NCI-H2196 treated with DMSO at 0.1 percent for 48 hours (cell line): ENCODE measurements around the gene TADA1.

Source experiments
- DNase-seq: peaks from one replicate; lab custom pipeline; 2025; ENCODE audit not compliant: unreplicated experiment; lab: John Stamatoyannopoulos, UW

Gene TADA1, protein sequence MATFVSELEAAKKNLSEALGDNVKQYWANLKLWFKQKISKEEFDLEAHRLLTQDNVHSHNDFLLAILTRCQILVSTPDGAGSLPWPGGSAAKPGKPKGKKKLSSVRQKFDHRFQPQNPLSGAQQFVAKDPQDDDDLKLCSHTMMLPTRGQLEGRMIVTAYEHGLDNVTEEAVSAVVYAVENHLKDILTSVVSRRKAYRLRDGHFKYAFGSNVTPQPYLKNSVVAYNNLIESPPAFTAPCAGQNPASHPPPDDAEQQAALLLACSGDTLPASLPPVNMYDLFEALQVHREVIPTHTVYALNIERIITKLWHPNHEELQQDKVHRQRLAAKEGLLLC

DNA sequence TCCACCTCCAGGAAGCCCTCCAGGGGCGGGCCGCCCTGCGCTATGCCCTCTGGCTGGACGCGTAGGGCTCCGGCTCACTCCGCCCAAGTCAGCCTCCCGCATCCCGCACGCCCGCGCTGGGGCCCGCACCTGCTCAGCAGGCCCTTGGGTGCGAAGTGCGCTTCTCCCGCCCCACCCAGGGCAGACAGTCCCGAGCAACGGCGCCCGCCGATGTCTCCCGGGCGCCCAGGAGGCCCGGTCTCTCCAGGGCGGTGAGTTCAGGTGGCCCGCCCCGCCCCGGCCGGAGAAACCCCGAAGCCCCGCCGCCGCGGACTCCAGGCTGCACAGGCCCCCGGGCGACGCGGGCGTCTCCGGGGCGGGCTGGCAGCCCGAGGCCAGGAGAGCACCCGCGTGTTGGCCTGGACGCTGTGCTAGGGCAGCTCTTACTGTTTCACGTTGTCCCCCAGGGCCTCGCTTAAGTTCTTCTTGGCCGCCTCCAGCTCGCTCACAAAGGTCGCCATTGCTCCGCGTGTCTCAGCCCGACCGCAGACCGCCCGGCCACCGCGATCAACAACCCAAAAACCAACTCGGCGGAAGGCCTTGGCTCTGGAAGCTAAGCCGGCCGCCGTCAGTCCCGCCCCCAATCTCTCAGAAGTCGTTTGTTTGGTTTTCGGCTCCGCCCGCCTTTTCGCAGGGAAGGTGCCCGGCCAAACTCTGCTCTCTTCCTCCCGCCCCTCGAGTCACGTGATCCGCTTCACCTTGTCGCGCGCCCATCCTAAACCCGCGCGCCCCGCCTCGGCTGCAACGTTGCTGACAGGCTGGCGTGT is at the start of gene TADA1:
TSS of gene TADA1 (minus strand) at position 531 of the 806 bp plus-strand sequence. CDS start at position 500, 31 bp downstream.
- DNase-seq = peak; percentile 98

DNA sequence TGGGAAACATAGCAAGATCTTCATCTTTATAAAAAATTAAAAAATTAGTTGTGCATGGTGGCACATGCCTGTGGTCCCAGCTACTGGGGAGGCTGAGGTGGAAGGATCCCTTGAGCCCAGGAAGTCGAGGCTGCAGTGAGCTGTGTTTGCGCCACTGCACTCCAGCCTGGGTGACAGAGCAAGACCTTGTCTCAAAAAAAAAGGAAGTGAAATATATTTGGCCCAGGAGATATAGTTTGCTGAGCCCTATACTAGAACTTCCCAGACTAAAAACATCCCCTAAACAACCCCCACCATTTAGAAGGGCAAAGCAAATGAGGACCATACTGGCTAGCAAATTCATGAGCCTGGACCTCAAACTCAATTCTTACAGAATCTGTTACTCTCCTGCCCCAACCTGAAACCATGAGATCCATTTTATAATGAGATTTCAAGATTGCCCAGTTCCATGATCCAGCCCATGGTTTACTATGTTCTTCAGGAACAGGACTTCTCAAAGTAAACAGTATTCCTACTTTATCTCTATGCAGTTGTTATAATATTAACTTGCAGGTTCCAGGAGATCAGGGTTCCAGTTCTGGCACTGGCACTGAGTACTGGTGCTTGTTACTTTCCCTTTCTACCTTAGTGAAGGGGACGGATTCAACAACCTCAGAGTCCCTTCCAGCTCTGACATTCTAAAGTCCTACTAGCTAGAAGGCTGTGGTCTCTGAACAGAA is 48.9 kb upstream of the TADA1 start:
- DNase-seq = no peak

DNA sequence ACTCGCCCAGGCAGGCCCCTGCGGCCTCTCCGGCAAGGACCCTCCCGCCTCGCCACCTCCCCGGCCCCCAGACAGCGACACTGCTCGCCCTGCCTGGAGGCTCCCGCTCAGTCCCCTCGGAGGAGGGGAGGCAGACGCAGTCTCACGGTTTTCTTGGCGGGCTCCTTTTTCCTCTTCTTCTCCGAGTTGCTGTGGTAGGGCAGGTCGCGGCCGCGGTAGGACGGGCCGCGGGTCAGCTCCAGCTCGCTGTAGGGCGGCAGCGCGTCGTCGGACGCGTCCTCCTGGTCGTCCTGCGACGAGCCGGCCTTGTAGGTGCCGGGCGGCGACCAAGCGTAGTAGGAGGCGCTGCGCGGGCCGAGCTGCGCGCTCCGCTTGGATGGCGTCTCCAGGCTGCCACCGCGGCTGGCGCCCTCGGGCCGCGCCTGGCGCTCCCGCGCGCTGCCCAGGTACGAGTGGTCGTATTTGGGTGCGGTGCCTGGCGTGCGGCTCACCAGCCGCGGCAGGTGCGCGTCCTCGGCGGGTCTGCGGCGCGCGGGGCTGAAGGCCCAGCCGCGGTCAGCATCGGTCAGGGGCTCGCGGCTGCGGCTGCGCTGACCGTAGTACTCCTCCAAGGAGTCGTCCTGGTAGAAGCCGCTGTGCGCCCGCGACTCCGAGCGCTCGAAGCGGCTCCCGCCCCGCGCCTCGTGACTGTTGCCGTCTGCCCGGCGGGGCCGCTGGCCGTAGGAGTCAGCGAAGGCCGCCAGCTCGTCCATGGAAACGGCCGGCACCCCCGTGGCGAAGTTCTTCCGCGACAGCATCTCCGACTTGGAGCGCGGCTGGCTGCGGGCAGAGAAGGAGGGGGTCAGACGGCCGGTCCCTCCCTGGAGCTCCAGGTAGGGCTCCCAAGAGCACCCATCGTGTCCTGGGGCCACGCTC is 44.8 kb upstream of the TADA1 start:
- no peak for DNase-seq

DNA sequence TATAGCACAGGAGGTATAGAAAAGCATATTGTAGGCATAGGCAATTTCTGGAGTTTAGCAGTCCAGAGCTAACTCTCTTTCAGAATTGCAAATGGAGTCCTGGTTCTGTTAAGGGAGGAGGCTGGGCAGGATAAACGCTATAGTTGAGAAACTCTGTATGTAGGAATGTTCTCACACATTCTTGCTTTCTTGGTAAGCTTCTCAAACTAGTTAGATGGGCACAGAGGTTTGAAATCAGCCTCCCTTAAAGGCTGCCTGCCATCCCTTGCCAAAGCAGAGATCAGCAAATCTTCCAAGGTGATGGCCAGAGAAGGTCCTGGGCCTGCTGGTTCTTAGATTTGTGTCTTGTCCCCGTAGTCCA is 42.9 kb upstream of the TADA1 start:
- no peak for DNase-seq

DNA sequence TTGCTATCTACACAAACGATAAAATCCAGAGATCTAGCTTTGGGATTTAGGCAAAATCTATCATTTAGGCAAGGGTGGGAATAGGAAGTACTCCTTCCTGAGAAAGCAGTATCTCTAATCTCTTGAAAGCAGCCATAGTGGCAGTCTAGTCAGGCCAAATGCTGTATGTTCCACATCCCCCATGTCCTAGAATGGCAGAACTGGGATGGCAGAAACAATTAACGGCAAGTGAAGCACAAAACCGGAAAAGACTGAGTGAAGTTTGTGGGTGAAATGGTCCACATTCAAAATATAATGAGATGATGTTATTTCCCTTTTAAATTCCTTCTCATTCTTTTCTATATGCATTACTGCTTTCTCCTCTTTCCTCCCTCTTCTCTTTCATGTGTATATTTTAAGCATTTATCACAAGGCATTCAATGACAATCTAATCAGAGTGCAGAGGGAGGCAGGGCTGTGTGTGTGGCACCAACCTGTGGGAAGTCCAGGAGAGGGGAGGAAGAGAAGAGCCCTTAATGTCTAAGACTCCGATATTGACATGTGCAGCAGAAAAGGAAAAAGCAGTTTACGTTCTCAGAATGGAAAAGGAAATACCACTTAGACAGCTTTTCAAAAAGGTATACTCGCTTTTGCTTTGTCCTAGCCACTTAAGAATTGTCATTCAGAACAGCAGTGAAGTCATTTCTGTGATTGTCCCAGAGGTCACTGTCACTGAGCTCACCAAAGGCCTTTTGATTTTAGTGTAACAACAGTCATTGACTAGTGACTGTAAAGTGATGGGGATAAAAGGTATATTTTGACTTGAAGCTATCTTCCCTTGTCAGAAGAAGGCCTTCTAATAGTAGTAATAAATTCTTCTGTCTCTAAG is 42.3 kb upstream of the TADA1 start:
- DNase-seq = no peak

DNA sequence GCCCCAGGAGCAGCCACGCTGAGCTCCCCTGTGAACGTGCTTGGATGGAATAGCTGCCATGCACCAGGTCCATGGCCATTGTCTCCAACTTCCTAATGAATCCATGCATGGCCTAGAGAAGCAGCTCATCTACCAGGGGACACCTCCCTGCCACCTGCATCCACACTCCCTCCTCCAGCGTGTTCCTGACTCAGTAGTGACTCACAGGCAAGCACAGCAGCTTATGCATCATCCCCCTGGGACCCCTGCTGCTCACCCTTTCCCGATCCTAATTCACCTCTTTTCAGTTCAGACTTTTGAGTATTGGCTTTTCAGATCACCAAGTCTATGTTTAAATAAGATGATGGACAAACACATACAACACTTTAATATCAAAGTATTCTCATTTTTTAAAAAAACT is 39.9 kb upstream of the TADA1 start:
- no peak for DNase-seq

DNA sequence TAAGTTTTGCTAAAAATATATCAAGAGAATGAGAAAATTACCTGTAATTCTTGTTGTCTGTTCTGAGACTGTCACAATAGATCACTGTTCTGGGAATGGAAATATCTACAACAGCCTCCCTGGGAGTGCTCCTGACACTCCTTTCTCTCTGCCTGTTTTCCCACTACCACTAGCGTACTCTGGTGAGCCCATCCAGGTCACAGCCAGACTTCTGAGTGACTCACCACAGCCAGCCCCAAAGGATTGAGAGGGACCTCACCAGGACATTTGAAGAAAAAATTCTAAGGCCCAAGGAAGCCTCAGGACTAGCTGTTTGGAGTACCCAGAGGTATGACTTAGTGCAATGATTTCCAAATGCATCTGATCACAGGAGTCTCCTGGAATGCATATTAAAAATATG is 39.0 kb upstream of the TADA1 start:
- DNase-seq = no peak

DNA sequence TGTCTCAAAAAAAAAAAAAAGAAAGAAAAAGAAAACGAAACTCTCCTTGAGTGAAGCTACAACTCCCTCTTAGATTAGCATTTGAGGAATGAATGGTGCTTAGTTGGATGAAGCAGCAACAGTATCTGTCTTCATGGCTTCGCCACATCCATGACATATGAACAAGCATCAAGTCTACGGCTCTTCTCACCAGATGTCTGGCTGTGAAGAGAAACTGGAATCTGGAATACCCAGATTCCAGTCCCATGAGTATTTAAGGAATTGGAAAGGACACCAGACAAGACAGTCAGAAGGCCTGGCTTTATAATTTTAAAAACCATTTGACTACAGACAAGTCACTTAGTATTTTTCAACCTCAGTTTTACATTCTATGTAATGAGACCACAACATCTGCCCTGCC is 38.0 kb upstream of the TADA1 start:
- no peak for DNase-seq

DNA sequence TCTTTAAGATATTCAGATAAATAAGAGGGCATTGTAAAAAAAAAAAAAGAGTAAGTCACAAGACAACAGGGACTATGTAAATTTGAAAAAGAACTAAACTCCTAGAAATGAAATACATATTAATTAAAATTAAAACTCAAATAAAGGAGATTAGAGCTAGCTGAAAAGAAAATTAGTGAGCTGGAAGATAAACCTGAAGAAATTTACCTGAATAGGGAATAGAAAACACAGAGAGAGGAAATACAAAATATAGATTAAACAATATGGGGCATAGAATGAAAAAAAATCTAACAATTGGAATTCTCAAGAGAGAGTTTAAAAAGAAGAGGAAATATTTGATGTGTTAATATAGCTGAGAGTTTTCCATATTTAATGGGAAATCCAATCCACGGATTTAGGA is 35.6 kb upstream of the TADA1 start:
- DNase-seq = no peak

DNA sequence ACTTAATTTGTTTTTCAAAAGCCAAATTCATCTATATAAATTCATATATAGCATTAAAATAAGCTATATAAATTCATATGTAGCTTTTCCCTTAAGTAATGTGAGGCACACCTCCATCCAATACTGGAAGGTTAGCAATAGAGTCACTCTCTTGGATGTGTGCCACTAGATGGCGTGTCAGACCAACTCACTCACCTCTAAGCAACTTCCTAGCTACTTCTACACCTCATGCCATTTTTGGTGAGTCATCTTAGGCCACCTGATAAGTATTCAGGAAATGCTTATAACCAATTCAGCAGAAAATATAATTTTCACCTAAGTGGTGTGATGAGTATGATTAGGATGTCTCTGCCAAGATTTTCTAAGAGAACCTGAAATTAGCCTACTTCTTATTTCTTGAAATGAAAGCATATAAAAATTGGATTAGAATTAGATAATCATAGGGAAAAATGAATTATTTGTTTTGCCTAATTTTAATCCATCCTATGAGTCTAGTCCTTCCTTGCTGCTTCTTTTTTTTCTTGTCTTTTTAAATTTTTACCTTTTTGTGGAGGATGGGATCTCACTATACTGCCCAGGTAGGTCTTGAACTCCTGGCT is 34.4 kb upstream of the TADA1 start:
- DNase-seq = peak; percentile 83

DNA sequence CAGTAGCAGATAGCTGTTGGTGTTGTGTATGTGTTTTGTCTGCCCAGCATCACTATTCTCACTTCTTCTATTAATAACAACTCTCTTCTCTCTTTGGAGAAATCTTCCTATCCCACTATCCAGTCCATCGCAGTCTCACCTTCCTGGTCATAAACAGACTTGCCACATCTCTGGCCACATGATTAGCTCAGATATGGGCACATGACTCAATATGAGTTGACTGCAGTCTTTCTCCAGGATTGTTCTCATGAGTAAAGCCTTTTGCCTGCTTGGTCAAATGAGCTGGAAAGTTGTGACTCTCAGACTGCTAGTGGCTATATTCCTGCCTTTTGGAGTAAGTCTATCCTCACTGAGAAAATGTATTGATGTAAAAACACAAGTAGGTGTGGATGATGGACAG is 32.9 kb upstream of the TADA1 start:
- DNase-seq = no peak

DNA sequence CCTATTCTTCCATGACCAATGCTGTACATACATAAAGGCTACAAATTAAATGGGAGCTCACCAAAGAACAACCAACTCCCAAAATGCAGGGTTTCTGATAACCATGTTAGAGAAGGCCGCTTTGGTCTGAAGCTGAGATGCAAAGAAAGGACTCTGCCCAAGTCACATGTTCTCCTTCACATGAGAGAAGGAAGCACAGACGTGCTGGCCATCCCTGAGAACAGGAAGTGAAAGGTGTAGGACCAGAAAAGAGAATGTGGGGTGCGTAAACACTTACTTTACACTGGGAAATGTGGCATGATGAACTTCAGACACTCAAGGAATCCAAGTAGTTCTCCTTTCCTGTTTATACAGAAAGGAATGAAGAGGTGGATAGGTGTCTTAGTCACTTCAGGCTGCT is 31.7 kb upstream of the TADA1 start:
- no peak for DNase-seq

DNA sequence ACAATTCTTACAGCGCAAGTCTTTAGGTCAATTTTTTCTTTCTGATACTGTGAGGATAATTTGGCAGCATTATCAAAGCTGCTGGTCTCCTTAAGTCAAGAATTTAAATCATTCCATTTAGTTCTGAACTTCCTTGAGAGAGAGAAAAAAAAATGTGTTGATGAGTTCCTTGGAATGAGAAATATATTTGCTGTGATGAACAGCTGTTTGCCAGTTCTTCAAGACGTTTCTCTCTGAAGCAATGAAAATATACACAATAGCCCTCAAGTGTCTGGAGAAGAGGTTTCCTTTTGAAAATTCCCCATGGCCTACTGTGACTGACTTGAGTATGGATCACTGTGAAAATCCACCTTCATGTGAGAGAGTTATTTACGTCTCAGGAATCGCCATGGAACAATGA is 31.0 kb upstream of the TADA1 start:
- DNase-seq = no peak

DNA sequence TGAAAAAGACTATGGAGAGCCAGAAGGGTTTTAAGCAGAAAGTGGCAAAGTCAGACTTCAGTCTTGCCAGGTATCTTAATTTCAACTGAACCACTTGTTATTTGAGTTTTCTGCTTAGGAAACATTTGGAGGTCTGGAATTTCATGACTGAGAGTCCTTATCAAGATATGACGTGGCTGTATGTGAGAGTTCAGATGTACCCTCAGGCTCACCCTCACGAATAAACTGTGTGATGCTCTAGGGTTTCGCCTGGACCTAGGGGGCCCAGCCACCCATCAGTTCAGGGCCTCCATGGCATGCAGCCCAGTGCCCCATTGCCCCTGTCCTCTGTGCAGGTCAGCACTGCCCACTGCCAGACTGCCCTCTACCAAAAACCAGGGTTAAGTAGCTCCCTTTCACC is 30.6 kb upstream of the TADA1 start:
- DNase-seq = no peak

DNA sequence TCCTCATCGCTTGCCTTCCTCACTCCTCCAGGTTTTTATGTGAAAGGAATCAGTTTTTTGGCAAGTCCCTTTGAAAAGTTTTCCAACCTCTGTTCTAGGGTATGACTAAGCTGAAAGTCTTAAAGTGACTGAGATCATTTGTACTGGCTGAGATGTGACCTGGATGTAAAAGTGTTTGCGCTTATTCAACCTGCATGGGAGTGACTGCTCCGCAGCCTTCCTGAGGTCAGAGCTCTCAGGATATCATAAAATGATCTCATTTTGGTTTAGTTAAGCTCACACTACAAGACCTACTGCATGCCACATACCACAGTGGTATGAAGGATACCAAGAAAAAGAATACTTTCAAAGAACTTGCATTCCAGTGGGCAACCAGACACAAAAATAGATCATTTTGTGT is 29.8 kb upstream of the TADA1 start:
- DNase-seq = no peak

DNA sequence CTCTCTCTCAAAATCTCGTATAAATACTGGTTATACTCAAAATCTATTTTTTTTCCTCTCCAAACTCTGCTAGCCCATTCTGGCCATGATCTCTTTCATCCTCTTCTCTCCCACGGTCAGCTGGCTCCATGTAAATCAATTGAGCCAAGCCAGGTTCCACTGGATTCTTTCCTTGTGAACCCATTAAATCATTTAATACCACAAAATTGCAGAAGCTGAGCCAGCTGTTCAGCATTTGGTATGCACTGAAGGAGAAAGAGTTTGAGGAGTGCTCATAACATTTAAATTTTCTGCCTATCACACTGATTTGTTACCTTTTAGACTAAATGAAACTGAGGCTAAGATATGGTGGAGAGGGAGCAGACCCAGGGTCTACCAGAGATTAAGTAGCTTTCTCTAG is 29.1 kb upstream of the TADA1 start:
- DNase-seq = no peak

DNA sequence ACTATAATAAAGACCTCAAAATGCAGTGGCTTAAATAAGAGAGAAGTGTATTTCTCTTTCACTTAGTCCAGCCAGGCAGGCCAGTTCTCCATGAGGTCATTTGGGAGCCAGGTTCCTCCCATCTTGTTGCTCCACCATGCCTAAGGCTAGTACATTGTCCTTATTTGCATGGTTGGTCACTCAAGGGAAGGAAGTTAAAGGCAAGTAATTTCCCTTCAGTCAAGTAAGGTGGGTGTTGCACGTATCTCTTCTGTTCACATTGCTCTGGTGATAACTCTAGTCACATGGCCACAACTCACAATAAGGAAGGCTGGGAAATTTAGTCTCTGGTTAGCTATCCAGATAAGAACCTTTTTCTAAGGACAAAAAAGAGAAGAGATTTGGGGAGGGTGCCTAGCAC is 27.2 kb upstream of the TADA1 start:
- DNase-seq = no peak

DNA sequence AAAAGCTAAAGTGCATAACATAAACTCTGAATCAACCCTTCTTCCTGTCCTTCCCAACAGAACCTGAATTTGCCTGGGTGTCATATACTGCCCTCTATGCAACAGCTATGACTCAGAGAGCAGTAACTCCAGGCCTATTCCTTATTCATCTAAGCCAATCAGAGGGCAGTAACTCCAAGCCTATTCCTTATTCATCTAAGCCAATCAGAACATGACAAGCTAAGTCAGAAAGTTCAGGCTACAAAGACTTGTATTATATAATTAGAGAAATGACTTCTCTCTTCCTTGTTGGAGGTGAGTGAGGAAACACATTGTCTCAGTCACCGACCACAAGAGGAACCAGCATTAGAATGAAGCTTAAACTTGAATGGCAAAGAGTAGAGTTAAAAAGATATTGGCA is 26.2 kb upstream of the TADA1 start:
- DNase-seq = no peak

DNA sequence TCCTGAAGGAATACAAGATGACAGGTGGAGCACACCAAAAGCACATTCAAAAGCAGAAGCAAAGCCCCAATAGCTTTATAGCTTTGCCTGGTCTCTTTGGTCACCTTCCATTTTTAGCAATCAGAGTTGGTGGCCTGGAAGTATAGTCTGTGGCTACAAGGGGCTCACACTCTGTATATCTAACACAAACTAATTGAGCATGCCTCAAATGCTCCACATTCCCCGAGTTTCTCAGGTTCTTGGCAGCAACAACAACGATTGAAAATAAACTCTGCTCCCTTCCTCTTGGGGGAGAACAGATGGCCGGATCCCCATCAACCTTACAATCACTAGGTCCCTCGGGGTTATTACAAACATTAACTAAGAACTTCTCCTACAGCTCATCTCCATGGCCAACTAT is 24.9 kb upstream of the TADA1 start:
- no peak for DNase-seq

DNA sequence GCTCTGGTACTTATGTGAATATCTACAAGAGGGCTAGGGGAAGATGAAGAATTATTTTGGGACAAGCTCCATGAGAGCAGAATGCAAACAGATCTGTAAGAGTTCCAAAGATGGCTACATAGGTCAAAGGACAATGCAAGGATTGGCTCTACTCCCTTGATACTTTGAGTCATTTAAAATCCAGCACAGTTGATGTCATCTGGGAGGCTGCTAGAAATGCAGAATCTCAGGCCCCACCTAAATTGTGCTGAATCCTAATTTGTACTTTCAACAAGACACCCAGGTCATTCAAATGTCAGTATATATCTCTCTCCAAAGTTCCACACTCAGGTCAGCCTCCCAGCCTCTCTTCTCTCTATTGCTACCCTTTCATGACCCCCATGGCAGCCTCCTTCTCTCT is 23.7 kb upstream of the TADA1 start:
- no peak for DNase-seq
